Endothelial cell of umbilical vein (primary cell): ENCODE data around the gene ABHD5. TPM values are rescaled to one million over a fixed set of nuclear protein-coding genes. Genes with fewer than 3 reads are reported as not detected.

Experiments used
- BruUV-seq: library from RNA; stranded (reverse); fragments of 400-500 nt; replicated peaks from 2 replicates; lab custom pipeline; 2021; lab: Mats Ljungman, UMichigan
- CTCF ChIA-PET: fragments of 300-600, 350-600 bp; sonication (Branson Sonifier 250); formaldehyde crosslinking; loops from one replicate; lab custom pipeline; 2021; ENCODE audit warnings: antibody characterized with exemption, inconsistent platforms; lab: Charles Lee
- POLR2A ChIA-PET: fragments of 300-600, 350-600 bp; sonication (Branson Sonifier 250); formaldehyde crosslinking; loops from one replicate; lab custom pipeline; 2021; ENCODE audit warnings: antibody characterized with exemption, inconsistent platforms; lab: Charles Lee
- DNase-seq: peaks from one replicate; pipeline ENCODE4 v3.0.0-alpha.2; 2011; ENCODE audit warnings: low read depth, low spot score
- FAIRE-seq: peaks from 2 replicates; lab custom pipeline; 2011; peaks lifted over from hg19 to GRCh38; lab: Jason Lieb, UNC
- H2AFZ ChIP-seq: 2 replicates; pipeline ENCODE4 v1.6.0; 2012; ENCODE audit warnings: low read depth, low read length, control low read depth, inconsistent platforms
- H3K27ac ChIP-seq: 2 replicates; pipeline ENCODE4 v1.5.1; 2011; ENCODE audit warnings: low read depth, mild to moderate bottlenecking, control low read depth, low read length, moderate library complexity; ENCODE audit not compliant: insufficient read depth
- H3K27me3 ChIP-seq, 2 experiments: 2 replicates each; pipeline versions ENCODE4 v1.6.0 to v1.6.1; 2011; ENCODE audit warnings: low read length in 2 of 2, mixed read lengths in 1 of 2; ENCODE audit not compliant: control insufficient read depth in 2 of 2, insufficient read depth in 2 of 2
- H3K36me3 ChIP-seq, 2 experiments: 2 replicates in 1 of 2; 3 replicates in 1 of 2; pipeline ENCODE4 v1.5.1; 2011; ENCODE audit warnings: low read length in 2 of 2, mild to moderate bottlenecking in 1 of 2, moderate library complexity in 1 of 2; ENCODE audit not compliant: control insufficient read depth in 2 of 2, insufficient read depth in 2 of 2; ENCODE audit errors: extremely low read depth in 1 of 2
- H3K4me1 ChIP-seq: 3 replicates; pipeline ENCODE4 v1.5.1; 2011; ENCODE audit warnings: mild to moderate bottlenecking, low read length; ENCODE audit not compliant: control insufficient read depth, insufficient read depth; ENCODE audit errors: extremely low read depth
- H3K4me2 ChIP-seq: 2 replicates; pipeline ENCODE4 v1.6.1; 2011; ENCODE audit warnings: low read length, control low read depth, mixed read lengths; ENCODE audit not compliant: insufficient read depth
- H3K4me3 ChIP-seq, 3 experiments: fragments of 200-600 bp in 1 of 3; sonication (generic), shearing (Covaris generic) in 1 of 3; replicated peaks in 1 of 3; 2 replicates each; pipeline ENCODE4 v1.5.1; 2011 to 2016; ENCODE audit warnings: control low read depth in 3 of 3, low read length in 3 of 3, mild to moderate bottlenecking in 2 of 3, inconsistent platforms in 1 of 3, low read depth in 1 of 3, moderate library complexity in 1 of 3; ENCODE audit not compliant: insufficient read depth in 1 of 3
- H3K79me2 ChIP-seq: 2 replicates; pipeline ENCODE4 v1.6.0; 2012; ENCODE audit warnings: low read length, inconsistent platforms; ENCODE audit not compliant: control insufficient read depth, insufficient read depth
- H3K9ac ChIP-seq: replicated peaks from 2 replicates; pipeline ENCODE3; 2011; ENCODE audit warnings: low read length, control low read depth; ENCODE audit not compliant: insufficient read depth; ENCODE audit errors: extremely low read depth
- H3K9me1 ChIP-seq: replicated peaks from 3 replicates; pipeline ENCODE4 v1.6.0; 2011; ENCODE audit warnings: mild to moderate bottlenecking, low read length; ENCODE audit not compliant: control insufficient read depth, insufficient read depth; ENCODE audit errors: extremely low read depth
- H3K9me3 ChIP-seq: replicated peaks from 2 replicates; pipeline ENCODE4 v1.5.1; 2012; ENCODE audit warnings: low read length, inconsistent platforms; ENCODE audit not compliant: control insufficient read depth, insufficient read depth
- H4K20me1 ChIP-seq: replicated peaks from 2 replicates; pipeline ENCODE3; 2011; ENCODE audit warnings: mild to moderate bottlenecking, low read length; ENCODE audit not compliant: control insufficient read depth, insufficient read depth; ENCODE audit errors: extremely low read depth
- EZH2 ChIP-seq: IDR thresholded peaks from 2 replicates; pipeline ENCODE4 v1.6.1; 2012; ENCODE audit warnings: borderline replicate concordance, low read depth, mild to moderate bottlenecking, moderate library complexity, low read length, inconsistent platforms; ENCODE audit not compliant: severe bottlenecking
- FOS ChIP-seq: IDR thresholded peaks from 2 replicates; pipeline ENCODE4 v1.6.1; 2011; ENCODE audit warnings: mild to moderate bottlenecking, low read length, moderate library complexity, borderline replicate concordance; ENCODE audit not compliant: insufficient read depth
- GATA2 ChIP-seq: IDR thresholded peaks from 2 replicates; pipeline ENCODE4 v1.7.0; 2011; ENCODE audit warnings: low read depth, mild to moderate bottlenecking, moderate library complexity, mixed read lengths, low read length; ENCODE audit not compliant: insufficient read length, insufficient read depth
- JUN ChIP-seq: IDR thresholded peaks from 2 replicates; pipeline ENCODE4 v1.6.1; 2011; ENCODE audit warnings: borderline replicate concordance, low read depth; ENCODE audit not compliant: insufficient read length, insufficient read depth
- MAX ChIP-seq: IDR thresholded peaks from 2 replicates; pipeline ENCODE4 v1.6.1; 2011; ENCODE audit not compliant: insufficient read depth, insufficient read length
- MYC ChIP-seq: IDR thresholded peaks from one replicate; pipeline ENCODE4 v1.6.1; 2011; ENCODE audit warnings: mild to moderate bottlenecking, low read depth, low read length
- POLR2A ChIP-seq: IDR thresholded peaks from 2 replicates; pipeline ENCODE4 v1.6.1; 2012; ENCODE audit warnings: low read depth, mild to moderate bottlenecking, control low read depth, low read length
- POLR2AphosphoS5 ChIP-seq: IDR thresholded peaks from 2 replicates; pipeline ENCODE4 v1.6.1; 2012; ENCODE audit warnings: low read depth, mild to moderate bottlenecking, control low read depth, low read length, moderate library complexity; ENCODE audit not compliant: insufficient read depth
- dilution Hi-C: fragments of 300-500 bp; cut with MboI; formaldehyde crosslinking; loops from one replicate; pipeline ENCODE4 v1.15.0; 2019; ENCODE audit warnings: low sequenced_read_pairs; ENCODE audit not compliant: extremely low pct_ligation_motif_present
- intact Hi-C: fragments of 100-400 bp; cut with micrococcal nuclease; formaldehyde crosslinking; loops from one replicate; pipeline ENCODE4 v1.10.0; 2022
- polyA plus RNA-seq, 4 experiments: library from polyadenylated mRNA; depleted of rRNA in 3 of 4; stranded (reverse) in 3 of 4; unstranded in 1 of 4; fragments of >200 nt; gene quantifications; 2 replicates each; pipeline versions ENCODE4 v1.2.1 to v1.2.3, GENCODE V29; 2011 to 2012; ENCODE audit warnings: missing spikeins in 1 of 4
- total RNA-seq: library from RNA; stranded (reverse); gene quantifications from 2 replicates; pipeline ENCODE4 v1.2.3, GENCODE V29; 2021
- TF ChIP-seq, protein P1 (sequence below), 2 donors: IDR thresholded peaks; 1 replicate in 1 of 2; 2 replicates in 1 of 2; pipeline ENCODE4 v1.5.1; 2011; ENCODE audit warnings: low read length in 2 of 2, mild to moderate bottlenecking in 2 of 2, moderate library complexity in 2 of 2, control low read depth in 1 of 2, inconsistent platforms in 1 of 2, low read depth in 1 of 2; ENCODE audit not compliant: insufficient read depth in 1 of 2; ENCODE audit errors: extremely low read depth in 1 of 2

Gene ABHD5
- total and polyA plus RNA-seq, 2 donors (not counting 3 experiments of a cell fraction or from before 2014, with no cell fraction given), result 10.0 to 21.2 TPM

DNA sequence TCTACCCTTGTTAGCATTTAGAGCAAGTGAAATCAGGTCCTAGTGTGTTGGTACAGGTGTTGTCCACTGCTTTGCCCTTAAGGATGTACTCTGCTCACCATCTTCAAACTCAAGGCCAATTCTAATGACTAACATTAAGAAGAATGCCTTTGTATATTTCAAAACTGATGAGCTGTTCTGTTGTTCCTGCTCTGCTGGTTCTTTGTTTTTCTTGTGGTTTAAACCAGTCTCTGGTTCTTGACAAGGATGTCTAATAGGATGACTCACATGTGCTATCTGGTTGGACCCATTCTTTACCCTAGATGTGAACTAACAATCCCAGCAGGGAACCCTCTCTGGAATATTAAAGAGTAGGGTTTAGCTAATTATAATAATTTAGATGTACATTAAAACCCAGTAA is 17.3 kb downstream of the ABHD5 start:
- dilution Hi-C loops, result no loop called here
- ChIA-PET POLR2A (interaction anchor here (0.7 kb wide), 1 partner anchor 61 kb away, joined by 5 read pairs; no protein-coding TSS in a partner anchor), CTCF (interaction anchor here (0.7 to 1.4 kb wide), 5 partner anchors 9 to 491 kb away, joined by 3 to 4 read pairs (median 4); no protein-coding TSS in a partner anchor)
- no peak overlapping the region for H3K9ac ChIP-seq
- H3K27me3 ChIP-seq, result no peaks in the 10 kb centered on the region
- DNase-seq, result peak; percentile 70
- no peaks in the 10 kb centered on the region for H4K20me1 ChIP-seq
- peak; percentile 89 for FAIRE-seq
- H3K79me2 ChIP-seq, result no peaks in the 10 kb centered on the region
- intact Hi-C loops, result loop anchor here (5.0 kb wide), 1 partner anchor 164 kb away; no protein-coding TSS in a partner anchor
- no peaks in the 10 kb centered on the region for H3K9me3 ChIP-seq
- no peak overlapping the region for H2AFZ ChIP-seq
- H3K4me1 ChIP-seq, result peaks cover 20% of the 10 kb centered on the region
- H3K4me2 ChIP-seq, result peak overlapping the region; percentile 57
- no peak overlapping the region for H3K4me3 ChIP-seq
- H3K36me3 ChIP-seq, result peaks cover 3 to 10% of the 10 kb centered on the region in 2 experiments
- TF ChIP-seq MAX, result no peak
- peak; percentile 76 for TF ChIP-seq POLR2AphosphoS5
- no peak for TF ChIP-seq POLR2A
- no peak for TF ChIP-seq MYC
- TF ChIP-seq EZH2, result no peak
- peak; percentile 74 for TF ChIP-seq JUN
- TF ChIP-seq FOS, result peak; percentile 96
- TF ChIP-seq, protein P1, sequence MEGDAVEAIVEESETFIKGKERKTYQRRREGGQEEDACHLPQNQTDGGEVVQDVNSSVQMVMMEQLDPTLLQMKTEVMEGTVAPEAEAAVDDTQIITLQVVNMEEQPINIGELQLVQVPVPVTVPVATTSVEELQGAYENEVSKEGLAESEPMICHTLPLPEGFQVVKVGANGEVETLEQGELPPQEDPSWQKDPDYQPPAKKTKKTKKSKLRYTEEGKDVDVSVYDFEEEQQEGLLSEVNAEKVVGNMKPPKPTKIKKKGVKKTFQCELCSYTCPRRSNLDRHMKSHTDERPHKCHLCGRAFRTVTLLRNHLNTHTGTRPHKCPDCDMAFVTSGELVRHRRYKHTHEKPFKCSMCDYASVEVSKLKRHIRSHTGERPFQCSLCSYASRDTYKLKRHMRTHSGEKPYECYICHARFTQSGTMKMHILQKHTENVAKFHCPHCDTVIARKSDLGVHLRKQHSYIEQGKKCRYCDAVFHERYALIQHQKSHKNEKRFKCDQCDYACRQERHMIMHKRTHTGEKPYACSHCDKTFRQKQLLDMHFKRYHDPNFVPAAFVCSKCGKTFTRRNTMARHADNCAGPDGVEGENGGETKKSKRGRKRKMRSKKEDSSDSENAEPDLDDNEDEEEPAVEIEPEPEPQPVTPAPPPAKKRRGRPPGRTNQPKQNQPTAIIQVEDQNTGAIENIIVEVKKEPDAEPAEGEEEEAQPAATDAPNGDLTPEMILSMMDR (IDR thresholded peaks at IDR 0.05; ENCODE audit: extremely low read depth in 1 of 2, insufficient read depth in 1 of 2, low read depth in 1 of 2, low read length in 2 of 2), result no peak
- peak; percentile 72 for TF ChIP-seq GATA2
- no TSS peak for BruUV-seq
- H3K9me1 ChIP-seq, result no peaks in the 10 kb centered on the region
- peak overlapping the region; percentile 35 for H3K27ac ChIP-seq
